SK-N-SH treated with all-trans-retinoic acid at 6 μM for 48 hours (cell line): ENCODE results near the gene RPS6KB2.

Experiments used
- ATAC-seq: fragments of 200-7000 bp; cut with Tn5 transposase; 3 replicates; pipeline ENCODE4 v1.9.1; 2020; ENCODE audit warnings: mild to moderate bottlenecking, moderate library complexity
- ARNTL ChIP-seq: fragments of 450-650 bp; formaldehyde crosslinking; IDR thresholded peaks from 2 replicates; pipeline ENCODE4 v1.5.0; 2020; ENCODE audit warnings: low read depth, mild to moderate bottlenecking, moderate library complexity, borderline replicate concordance
- BACH2 ChIP-seq: fragments of 250-450 bp; sonication (Bioruptor Pico); IDR thresholded peaks from 2 replicates; pipeline ENCODE4 v1.9.0; 2021; ENCODE audit warnings: mild to moderate bottlenecking, borderline replicate concordance
- ESRRG ChIP-seq: fragments of 250-450 bp; sonication (Bioruptor Pico); IDR thresholded peaks from 2 replicates; pipeline ENCODE4 v1.6.1; 2021; ENCODE audit warnings: mild to moderate bottlenecking
- GLIS3 ChIP-seq: fragments of 250-450 bp; sonication (Bioruptor Pico); IDR thresholded peaks from 2 replicates; pipeline ENCODE4 v1.5.0; 2020; ENCODE audit warnings: mild to moderate bottlenecking, moderate library complexity
- ISL1 ChIP-seq: fragments of 250-450 bp; sonication (Bioruptor Pico); IDR thresholded peaks from 2 replicates; pipeline ENCODE4 v2.1.2; 2022; ENCODE audit warnings: mild to moderate bottlenecking, moderate library complexity
- OSR1 ChIP-seq: fragments of 250-450 bp; sonication (Bioruptor Pico); IDR thresholded peaks from 2 replicates; pipeline ENCODE4 v1.8.0; 2022; ENCODE audit warnings: moderate library complexity, mild to moderate bottlenecking, inconsistent platforms
- PPARA ChIP-seq: fragments of 250-450 bp; sonication (Bioruptor Pico); IDR thresholded peaks from 2 replicates; pipeline ENCODE4 v1.5.0; 2020; ENCODE audit warnings: mild to moderate bottlenecking, borderline replicate concordance
- RARB ChIP-seq: fragments of 250-450 bp; sonication (Bioruptor Pico); IDR thresholded peaks from 2 replicates; pipeline ENCODE4 v1.8.0; 2021; ENCODE audit warnings: mild to moderate bottlenecking, moderate library complexity
- SNAI2 ChIP-seq: fragments of 250-450 bp; sonication (Bioruptor Pico); IDR thresholded peaks from 2 replicates; pipeline ENCODE4 v1.5.0; 2020; ENCODE audit warnings: mild to moderate bottlenecking, moderate library complexity
- TCF4 ChIP-seq: fragments of 250-450 bp; sonication (Bioruptor Pico); IDR thresholded peaks from 2 replicates; pipeline ENCODE4 v1.8.0; 2021; ENCODE audit warnings: mild to moderate bottlenecking, moderate library complexity, borderline replicate concordance
- TOX ChIP-seq: fragments of 250-450 bp; sonication (Bioruptor Pico); IDR thresholded peaks from 2 replicates; pipeline ENCODE4 v1.8.0; 2021; ENCODE audit warnings: mild to moderate bottlenecking, moderate library complexity, borderline replicate concordance
- ZFP3 ChIP-seq: fragments of 250-450 bp; sonication (Bioruptor Pico); IDR thresholded peaks from 2 replicates; pipeline ENCODE4 v1.5.0; 2020; ENCODE audit warnings: mild to moderate bottlenecking, moderate library complexity
- ZFP30 ChIP-seq: fragments of 450-650 bp; formaldehyde crosslinking; IDR thresholded peaks from 2 replicates; pipeline ENCODE4 v1.5.0; 2022; ENCODE audit warnings: mild to moderate bottlenecking, moderate library complexity
- ZNF70 ChIP-seq: fragments of 450-650 bp; formaldehyde crosslinking; IDR thresholded peaks from 2 replicates; pipeline ENCODE4 v1.5.0; 2020; ENCODE audit warnings: mild to moderate bottlenecking, moderate library complexity
- TF ChIP-seq, protein P1 (sequence below): fragments of 250-450 bp; sonication (Bioruptor Pico); IDR thresholded peaks from 2 replicates; pipeline ENCODE4 v1.8.0; 2021; ENCODE audit warnings: low read depth, mild to moderate bottlenecking, moderate library complexity, borderline replicate concordance
- TF ChIP-seq, protein P2 (sequence below): fragments of 250-450 bp; sonication (Bioruptor Pico); IDR thresholded peaks from 2 replicates; pipeline ENCODE4 v1.8.0; 2020; ENCODE audit warnings: mild to moderate bottlenecking, moderate library complexity, borderline replicate concordance
- TF ChIP-seq, protein P3 (sequence below): fragments of 250-450 bp; sonication (Bioruptor Pico); IDR thresholded peaks from 2 replicates; pipeline ENCODE4 v1.5.0; 2020; ENCODE audit warnings: mild to moderate bottlenecking, moderate library complexity

Gene RPS6KB2

DNA sequence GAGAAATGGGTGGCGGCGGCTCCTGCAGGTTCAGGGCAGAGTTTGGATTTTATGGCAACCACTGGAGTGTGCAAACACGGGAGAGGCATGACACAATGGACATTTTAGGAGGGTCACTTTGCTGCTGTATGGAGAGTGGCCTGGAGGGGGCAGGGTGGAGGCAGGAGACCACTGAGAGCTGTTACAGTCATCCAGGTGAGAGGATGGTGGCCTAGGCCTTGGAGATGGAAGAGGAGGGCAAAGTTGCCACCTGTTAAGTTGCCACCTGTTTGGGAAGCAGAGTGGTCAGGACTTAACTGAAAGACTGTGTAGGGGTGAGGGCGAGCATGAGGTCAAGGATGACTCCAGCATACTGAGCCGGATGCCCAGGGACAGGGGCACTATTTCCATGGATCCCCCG, 38.8 kb upstream of the RPS6KB2 start:
- ATAC-seq, result 0 out of 3 replicates have a peak, but pooled peaks have one; percentile 15

DNA sequence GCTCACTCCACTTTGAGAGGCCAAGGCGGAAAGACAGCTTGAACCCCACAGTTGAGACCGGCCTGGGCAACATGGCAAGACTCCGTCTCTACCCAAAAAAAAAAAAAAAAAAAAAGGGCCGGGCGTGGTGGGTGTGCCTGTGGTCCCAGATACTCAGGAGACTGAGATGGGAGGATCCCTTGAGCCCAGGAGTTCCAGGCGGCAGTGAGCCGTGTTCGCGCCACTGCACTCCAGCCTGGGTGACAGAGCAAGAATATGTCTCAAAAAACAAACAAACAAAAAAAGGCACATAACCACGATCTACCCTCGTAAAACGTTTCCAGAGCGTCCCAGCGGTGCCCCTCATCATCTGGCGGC, 37.4 kb upstream of the RPS6KB2 start:
- ATAC-seq, result no peak
- TF ChIP-seq ARNTL (CRISPR knock-in tag) (no peak), TOX (no peak), ESRRG (CRISPR knock-in tag) (no peak), ZNF70 (CRISPR knock-in tag) (no peak), ZFP30 (no peak), ZFP3 (CRISPR knock-in tag) (no peak), GLIS3 (CRISPR knock-in tag) (no peak; the same call in 1 of the 2 replicates)
- TF ChIP-seq, protein P1, sequence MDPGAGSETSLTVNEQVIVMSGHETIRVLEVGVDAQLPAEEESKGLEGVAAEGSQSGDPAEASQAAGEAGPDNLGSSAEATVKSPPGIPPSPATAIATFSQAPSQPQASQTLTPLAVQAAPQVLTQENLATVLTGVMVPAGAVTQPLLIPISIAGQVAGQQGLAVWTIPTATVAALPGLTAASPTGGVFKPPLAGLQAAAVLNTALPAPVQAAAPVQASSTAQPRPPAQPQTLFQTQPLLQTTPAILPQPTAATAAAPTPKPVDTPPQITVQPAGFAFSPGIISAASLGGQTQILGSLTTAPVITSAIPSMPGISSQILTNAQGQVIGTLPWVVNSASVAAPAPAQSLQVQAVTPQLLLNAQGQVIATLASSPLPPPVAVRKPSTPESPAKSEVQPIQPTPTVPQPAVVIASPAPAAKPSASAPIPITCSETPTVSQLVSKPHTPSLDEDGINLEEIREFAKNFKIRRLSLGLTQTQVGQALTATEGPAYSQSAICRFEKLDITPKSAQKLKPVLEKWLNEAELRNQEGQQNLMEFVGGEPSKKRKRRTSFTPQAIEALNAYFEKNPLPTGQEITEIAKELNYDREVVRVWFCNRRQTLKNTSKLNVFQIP (CRISPR knock-in tag), result no peak
- TF ChIP-seq, all 23 proteins: peak for 0

More for the DNA sequence above, 38.8 kb upstream of the RPS6KB2 start:
- no peak for TF ChIP-seq GLIS3 (CRISPR knock-in tag)
- TF ChIP-seq ESRRG (CRISPR knock-in tag), result no peak
- TF ChIP-seq ISL1 (CRISPR knock-in tag), result no peak
- no peak for TF ChIP-seq ZFP30
- no peak for TF ChIP-seq ARNTL (CRISPR knock-in tag)
- no peak for TF ChIP-seq BACH2 (CRISPR knock-in tag)
- no peak for TF ChIP-seq TCF4
- no peak for TF ChIP-seq OSR1 (CRISPR knock-in tag)
- no peak for TF ChIP-seq SNAI2
- TF ChIP-seq, protein P2, sequence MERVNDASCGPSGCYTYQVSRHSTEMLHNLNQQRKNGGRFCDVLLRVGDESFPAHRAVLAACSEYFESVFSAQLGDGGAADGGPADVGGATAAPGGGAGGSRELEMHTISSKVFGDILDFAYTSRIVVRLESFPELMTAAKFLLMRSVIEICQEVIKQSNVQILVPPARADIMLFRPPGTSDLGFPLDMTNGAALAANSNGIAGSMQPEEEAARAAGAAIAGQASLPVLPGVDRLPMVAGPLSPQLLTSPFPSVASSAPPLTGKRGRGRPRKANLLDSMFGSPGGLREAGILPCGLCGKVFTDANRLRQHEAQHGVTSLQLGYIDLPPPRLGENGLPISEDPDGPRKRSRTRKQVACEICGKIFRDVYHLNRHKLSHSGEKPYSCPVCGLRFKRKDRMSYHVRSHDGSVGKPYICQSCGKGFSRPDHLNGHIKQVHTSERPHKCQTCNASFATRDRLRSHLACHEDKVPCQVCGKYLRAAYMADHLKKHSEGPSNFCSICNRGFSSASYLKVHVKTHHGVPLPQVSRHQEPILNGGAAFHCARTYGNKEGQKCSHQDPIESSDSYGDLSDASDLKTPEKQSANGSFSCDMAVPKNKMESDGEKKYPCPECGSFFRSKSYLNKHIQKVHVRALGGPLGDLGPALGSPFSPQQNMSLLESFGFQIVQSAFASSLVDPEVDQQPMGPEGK, result no peak
- no peak for TF ChIP-seq PPARA (CRISPR knock-in tag)
- no peak for TF ChIP-seq ZFP3 (CRISPR knock-in tag)
- no peak for TF ChIP-seq RARB (CRISPR knock-in tag)
- TF ChIP-seq, protein P1 (CRISPR knock-in tag), result no peak

DNA sequence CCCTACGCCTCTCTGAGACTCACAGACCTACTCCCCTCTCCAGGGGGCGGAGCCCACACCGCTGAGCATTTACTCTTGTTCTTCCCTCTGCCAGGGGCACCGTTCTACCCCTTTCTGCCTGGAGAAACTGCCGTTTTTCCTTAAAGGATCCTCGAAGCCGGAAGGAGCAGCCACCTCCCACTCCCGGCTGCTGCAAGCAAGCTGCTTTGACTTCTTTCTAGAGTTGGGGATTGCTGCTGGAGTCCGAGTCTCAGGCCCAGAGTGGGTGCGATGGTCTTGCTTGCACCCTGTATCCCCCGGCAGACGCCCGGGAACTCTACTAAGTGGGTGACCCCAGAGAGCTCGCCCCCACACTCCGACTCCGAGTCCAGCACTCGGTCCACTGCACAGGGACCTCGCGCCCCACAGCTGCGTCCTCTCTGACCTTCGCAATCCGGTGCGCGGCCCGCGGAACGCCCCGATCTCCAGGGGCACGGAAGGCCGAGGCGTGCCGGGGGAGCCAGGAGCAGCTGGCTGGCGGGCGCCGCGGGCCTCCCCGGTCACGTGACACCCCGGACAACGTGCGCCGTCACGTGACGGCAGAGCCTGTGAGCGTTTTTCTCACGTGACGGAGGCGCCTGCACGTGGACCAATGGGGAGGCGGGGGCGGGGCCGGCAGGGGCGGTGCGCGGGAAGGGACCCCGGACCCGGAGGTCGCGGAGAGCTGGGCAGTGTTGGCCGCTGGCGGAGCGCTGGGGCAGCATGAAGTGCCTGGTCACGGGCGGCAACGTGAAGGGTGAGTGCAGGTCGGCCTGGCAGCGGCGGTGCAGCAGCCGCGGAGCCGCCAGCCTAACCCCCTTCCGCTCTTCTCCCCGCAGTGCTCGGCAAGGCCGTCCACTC, 36.8 kb upstream of the RPS6KB2 start, which contains the start of gene RAD9A:
TSS of gene RAD9A (plus strand) at position 683 of the 879 bp plus-strand sequence. CDS start at position 742, 59 bp downstream.
- ATAC-seq, result peak; percentile 77
- TF ChIP-seq RARB (CRISPR knock-in tag) (no peak), ARNTL (CRISPR knock-in tag) (peak; percentile 97), ZFP3 (CRISPR knock-in tag) (0 out of 2 replicates have a peak, but pooled peaks have one; percentile 60)
- TF ChIP-seq, protein P3, sequence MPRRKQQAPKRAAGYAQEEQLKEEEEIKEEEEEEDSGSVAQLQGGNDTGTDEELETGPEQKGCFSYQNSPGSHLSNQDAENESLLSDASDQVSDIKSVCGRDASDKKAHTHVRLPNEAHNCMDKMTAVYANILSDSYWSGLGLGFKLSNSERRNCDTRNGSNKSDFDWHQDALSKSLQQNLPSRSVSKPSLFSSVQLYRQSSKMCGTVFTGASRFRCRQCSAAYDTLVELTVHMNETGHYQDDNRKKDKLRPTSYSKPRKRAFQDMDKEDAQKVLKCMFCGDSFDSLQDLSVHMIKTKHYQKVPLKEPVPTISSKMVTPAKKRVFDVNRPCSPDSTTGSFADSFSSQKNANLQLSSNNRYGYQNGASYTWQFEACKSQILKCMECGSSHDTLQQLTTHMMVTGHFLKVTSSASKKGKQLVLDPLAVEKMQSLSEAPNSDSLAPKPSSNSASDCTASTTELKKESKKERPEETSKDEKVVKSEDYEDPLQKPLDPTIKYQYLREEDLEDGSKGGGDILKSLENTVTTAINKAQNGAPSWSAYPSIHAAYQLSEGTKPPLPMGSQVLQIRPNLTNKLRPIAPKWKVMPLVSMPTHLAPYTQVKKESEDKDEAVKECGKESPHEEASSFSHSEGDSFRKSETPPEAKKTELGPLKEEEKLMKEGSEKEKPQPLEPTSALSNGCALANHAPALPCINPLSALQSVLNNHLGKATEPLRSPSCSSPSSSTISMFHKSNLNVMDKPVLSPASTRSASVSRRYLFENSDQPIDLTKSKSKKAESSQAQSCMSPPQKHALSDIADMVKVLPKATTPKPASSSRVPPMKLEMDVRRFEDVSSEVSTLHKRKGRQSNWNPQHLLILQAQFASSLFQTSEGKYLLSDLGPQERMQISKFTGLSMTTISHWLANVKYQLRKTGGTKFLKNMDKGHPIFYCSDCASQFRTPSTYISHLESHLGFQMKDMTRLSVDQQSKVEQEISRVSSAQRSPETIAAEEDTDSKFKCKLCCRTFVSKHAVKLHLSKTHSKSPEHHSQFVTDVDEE (CRISPR knock-in tag), result 0 out of 2 replicates have a peak, but pooled peaks have one; percentile 17

DNA sequence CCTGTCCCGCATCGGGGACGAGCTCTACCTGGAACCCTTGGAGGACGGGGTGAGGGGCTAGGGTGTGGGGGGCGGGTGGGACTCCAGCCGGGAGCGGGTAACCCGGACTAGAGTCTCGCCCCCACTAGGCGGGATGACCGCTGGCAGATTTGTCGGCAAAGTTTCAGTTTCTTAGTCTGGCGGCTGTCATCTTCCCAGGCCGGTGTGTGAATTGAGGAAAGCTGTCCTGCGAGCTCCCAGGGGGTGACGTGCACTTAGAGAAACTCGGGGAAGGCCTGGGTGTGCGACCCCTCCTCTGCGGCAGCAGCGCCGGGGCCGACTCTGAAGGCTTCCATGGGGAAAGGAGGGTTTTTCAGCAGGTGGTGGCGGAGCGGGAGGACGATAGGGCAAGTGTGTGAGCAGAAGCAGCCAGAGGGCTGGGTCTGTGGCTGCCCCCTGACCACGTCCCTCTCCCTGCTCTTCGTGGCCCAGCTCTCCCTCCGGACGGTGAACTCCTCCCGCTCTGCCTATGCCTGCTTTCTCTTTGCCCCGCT, 36.0 kb upstream of the RPS6KB2 start:
- TF ChIP-seq ISL1 (CRISPR knock-in tag), result no peak
- TF ChIP-seq RARB (CRISPR knock-in tag), result no peak
- TF ChIP-seq, protein P1 (CRISPR knock-in tag), result no peak
- TF ChIP-seq PPARA (CRISPR knock-in tag), result no peak
- TF ChIP-seq ARNTL (CRISPR knock-in tag), result no peak
- TF ChIP-seq GLIS3 (CRISPR knock-in tag), result no peak
- no peak for TF ChIP-seq ZFP30
- ATAC-seq, result peak; percentile 16
